Left lobe of liver (tissue), 2 donors: Measurements from ENCODE around the gene GLRX5. TPM values are rescaled to one million over a fixed set of nuclear protein-coding genes. Genes with fewer than 3 reads are reported as not detected.

Source experiments
- ATAC-seq: fragments of 200-7000 bp; cut with Tn5 transposase; one replicate; pipeline ENCODE4 v1.9.1; 2020; ENCODE audit warnings: mild to moderate bottlenecking, moderate library complexity
- DNase-seq: peaks from one replicate; pipeline ENCODE4 v3.0.0-alpha.2; 2020; ENCODE audit warnings: low spot score
- total RNA-seq: library from RNA; stranded (reverse); gene quantifications from one replicate; pipeline ENCODE4 v1.2.1, GENCODE V29; 2021
- donor health status: DM: no; HTN: no; CAD: no; lungs with moderate emphysema.
- donor health status: DM: no; HTN: yes; CAD: no.

Gene GLRX5
- 31.4 TPM for total RNA-seq

DNA sequence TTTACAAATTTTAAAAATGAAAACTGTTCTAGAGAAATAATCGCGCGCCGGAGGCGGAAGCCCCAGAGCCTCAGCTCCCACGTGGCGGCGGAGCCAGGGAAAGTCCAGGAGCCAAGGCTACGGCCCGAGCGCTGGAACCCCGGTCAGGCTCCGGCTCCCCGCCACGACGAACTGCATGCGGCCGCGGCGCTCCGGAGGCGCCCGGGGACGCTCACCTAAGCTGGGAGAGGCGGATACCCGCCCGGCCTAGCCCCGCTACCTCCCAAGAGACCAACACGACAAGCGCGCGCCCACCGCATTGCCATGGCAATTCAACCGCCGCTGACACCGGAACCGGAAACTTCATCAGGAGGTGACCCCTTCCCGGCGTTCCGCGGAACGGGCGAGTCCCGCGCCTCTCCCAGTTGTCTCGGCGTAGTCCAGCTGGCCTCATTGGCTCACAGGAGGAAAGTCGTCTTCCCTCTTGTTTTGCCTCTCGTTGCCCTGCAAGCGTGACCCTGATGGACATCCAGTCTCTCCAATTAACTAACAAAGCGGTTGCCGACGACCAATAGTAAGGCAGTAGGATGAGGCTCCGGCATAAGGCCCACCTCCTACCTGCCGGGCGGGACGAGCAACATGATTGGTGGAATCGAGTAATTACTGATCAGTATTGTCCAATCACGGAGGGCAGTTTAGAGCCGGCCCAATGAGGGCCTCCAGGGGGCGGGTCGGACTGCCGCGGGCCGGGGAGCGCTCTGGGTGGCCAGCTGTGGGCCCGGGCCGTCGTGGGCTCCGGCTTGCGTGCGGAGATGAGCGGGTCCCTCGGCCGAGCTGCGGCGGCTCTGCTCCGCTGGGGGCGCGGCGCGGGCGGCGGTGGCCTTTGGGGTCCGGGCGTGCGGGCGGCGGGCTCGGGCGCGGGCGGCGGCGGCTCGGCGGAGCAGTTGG, at the start of gene GLRX5:
Gene GLRX5 (plus strand): TSS at position 752 of the 927 bp plus-strand sequence. CDS start 40 bp downstream, at position 792.
- ATAC-seq, result peak; percentile 84
- DNase-seq, result peak; percentile 100

- no peak for DNase-seq
- no peak for ATAC-seq
Measured at GRCh38 chr14:95485222-95485819, 49.5 kb upstream of the GLRX5 start.

DNA sequence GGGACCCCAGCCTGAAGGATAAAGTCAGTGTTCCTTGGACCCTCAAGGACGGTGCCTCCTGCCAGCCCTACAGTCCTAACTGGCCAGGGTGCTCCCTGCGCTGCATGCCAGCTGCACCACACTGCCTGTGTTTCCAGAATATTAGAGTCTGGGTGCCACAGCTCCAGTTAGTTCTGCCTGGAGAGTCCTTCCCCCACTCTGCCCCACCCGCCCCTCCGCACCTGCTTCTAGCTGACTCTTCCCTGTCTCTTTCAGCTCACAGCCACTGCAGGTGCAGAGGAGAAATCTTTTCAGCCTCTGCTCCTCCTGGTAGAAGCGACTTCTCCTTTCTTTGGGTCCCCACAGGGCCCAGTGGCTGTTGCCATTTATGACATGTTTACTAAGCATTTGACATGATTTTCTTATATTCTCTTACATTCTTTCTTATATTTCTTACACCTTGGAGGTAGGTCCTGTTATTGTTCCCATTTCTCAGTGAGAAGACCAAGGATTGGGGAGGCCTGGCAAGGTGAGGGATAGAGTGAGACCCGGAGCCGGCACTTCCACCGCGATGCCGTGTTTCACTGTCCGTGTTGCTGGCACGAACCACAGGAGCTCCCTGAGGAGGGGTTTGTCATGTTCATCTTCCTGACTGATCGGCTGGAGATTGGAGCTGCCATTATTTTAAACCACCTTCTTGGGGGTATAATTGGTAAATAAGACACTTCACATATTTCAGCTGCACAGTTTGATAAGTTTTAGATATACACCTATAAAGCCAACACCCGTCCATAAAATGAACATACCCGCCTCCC, 47.8 kb upstream of the GLRX5 start:
- ATAC-seq, result no peak
- no peak for DNase-seq

DNA sequence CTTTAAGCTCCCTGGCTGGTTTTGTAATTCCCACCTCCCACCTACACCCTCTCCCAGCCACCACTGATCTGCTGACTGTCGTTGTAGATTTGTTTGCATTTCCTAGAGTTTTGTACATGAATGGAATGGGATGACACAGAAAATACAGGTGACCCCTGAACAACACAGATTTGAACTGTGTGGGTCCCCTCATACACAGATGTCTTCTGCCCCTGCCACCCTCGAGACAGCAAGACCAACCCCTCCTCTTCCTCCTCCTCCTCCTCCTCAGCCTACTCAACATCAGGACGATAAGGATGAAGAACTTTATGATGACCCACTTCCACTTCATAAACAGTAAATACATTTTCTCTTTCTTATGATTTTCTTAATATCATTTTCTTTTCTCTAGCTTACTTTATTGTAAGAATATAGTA, 47.2 kb upstream of the GLRX5 start:
- ATAC-seq, result no peak
- DNase-seq, result no peak

- DNase-seq (peak; percentile 74), ATAC-seq (peak; percentile 78)
Measured at GRCh38 chr14:95488376-95489213, 46.3 kb upstream of the GLRX5 start.

GRCh38 chr14:95489214-95490137, 45.4 kb upstream of the GLRX5 start:
- DNase-seq (peak; percentile 68), ATAC-seq (peak; percentile 80)

DNA sequence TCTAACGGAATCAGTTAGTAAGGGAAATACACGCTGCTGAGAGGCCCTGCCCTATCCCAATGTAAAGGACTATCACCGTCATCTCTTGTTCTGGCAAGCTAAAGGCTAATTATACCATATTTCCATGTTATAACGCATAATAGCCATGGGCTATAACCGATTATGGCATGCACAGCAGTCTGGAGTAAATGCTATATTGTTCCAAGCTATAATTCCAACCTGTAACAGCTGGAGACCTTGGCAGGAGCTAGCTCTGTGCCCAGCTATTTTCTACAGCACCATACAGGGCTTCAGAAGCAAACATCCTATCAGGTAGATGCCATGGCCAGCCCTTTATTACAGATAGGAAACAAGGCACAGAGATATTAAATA, 44.7 kb upstream of the GLRX5 start:
- ATAC-seq, result no peak
- DNase-seq, result no peak

GRCh38 chr14:95490727-95491451, 44.0 kb upstream of the GLRX5 start:
- ATAC-seq (no peak), DNase-seq (no peak)

- DNase-seq (no peak), ATAC-seq (no peak)
Measured at GRCh38 chr14:95491936-95492608, 42.8 kb upstream of the GLRX5 start.

GRCh38 chr14:95493503-95493902, 41.3 kb upstream of the GLRX5 start:
- no peak for DNase-seq

GRCh38 chr14:95493976-95494375, 40.9 kb upstream of the GLRX5 start:
- DNase-seq (no peak), ATAC-seq (no peak)

More at GRCh38 chr14:95493503-95493902, 41.3 kb upstream of the GLRX5 start:
- no peak for ATAC-seq

GRCh38 chr14:95494456-95494855, 40.4 kb upstream of the GLRX5 start:
- DNase-seq, result no peak
- no peak for ATAC-seq

DNA sequence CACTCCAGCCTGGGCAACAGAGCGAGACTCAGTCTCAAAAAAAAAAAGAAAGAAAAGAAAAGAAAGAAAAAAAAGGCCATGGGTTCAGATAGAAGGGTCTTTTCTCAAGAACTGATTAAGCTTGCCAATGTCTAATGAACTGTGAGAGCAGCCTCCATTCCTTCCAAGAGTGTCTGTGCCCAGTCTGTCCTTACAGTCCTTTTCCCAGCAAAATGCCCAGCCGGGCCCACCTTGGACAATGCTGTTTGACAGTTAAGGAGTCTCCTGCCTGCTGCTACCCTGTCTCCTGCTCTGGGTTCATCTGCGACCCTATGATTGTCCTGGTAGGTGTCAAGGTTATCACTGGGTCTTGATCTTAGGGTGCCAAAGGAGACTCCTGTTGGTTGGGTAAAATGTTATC, 39.8 kb upstream of the GLRX5 start:
- DNase-seq (no peak), ATAC-seq (no peak)

GRCh38 chr14:95495538-95496025, 39.3 kb upstream of the GLRX5 start:
- DNase-seq, result no peak
- ATAC-seq, result no peak

DNA sequence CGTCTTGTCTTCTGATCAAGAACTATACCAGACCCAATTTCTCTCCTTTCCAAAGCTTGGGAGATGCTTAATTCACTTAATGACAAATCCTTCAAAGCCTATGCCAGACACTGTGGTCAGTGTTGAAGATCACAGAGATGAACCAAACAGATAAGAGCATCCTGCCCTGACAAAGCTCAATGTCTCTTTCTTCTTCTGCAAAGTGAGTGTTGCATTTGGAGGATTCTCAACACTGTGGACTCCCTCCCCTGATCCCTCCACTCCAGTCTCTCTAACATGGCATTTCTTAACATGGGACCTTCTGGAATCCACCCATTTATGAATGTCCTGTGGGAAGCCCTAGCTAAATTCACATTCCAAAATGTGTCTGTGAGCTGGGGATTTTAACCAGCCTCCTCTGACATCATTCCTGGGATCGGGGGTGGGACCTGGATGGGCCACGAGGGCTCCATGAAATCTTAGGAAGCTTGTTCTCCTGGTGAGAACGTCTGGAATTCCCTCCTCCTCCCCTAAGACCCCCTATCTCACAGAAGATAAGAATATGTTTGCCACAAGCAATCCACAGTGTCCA, 38.7 kb upstream of the GLRX5 start:
- DNase-seq (no peak), ATAC-seq (no peak)

DNA sequence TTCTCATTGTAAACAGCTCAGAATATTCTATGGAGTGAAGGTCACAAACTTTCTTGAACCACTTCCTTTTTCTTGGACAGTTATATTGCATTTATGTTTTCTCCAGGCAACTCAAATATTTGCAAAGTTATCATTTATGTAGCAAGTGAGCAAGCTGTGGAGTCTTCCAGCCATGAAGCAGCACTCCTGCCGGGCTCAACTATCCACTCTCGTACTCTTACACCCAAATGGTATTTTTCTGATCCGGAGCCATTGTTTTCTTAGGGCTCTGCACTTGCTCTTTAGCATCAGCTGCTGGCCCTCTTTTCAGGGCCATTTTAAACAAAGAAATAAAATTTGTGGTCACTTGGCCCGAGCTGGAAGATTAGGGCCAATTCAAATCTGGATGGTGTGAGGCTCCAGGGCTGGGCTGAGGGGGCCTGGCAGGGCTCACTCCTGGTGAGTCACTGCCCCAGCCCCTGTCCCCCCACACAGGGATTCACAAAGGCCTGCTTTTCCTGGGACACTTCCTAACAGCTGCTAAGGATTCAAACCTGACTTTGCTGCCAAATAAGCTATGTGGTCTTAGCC, 38.1 kb upstream of the GLRX5 start:
- ATAC-seq, result no peak

GRCh38 chr14:95497561-95498011, 37.3 kb upstream of the GLRX5 start:
- DNase-seq (no peak), ATAC-seq (no peak)

More for the DNA sequence above, 38.1 kb upstream of the GLRX5 start:
- DNase-seq, result no peak
